HPDE6-E6E7 (cell line): ENCODE results near the gene AK1.

Experiments used
- DNase-seq: peaks from one replicate; pipeline ENCODE4 v3.0.0; 2011; ENCODE audit warnings: missing footprints; ENCODE audit errors: extremely low spot score

AK1 gene

GRCh38 chr9:127909839-127910273, 32.4 kb upstream of the AK1 start:
- DNase-seq = no peak

- DNase-seq = no peak
Observed at GRCh38 chr9:127908660-127908926, 31.1 kb upstream of the AK1 start.

- no peak for DNase-seq
Observed at GRCh38 chr9:127907867-127908659, 30.6 kb upstream of the AK1 start.

- no peak for DNase-seq
Observed at GRCh38 chr9:127905788-127906191, 28.3 kb upstream of the AK1 start.

- no peak for DNase-seq
Observed at GRCh38 chr9:127905004-127905728, 27.7 kb upstream of the AK1 start.

- DNase-seq = no peak
Observed at GRCh38 chr9:127904561-127905003, 27.1 kb upstream of the AK1 start.

- no peak for DNase-seq
Observed at GRCh38 chr9:127903557-127904475, 26.3 kb upstream of the AK1 start.

GRCh38 chr9:127899128-127899943, 21.9 kb upstream of the AK1 start, which contains the start of gene ST6GALNAC6:
TSS of gene ST6GALNAC6 (minus strand) at chr9:127899603. CDS start at chr9:127897981, 1,622 bp downstream.
- peak; percentile 86 for DNase-seq

GRCh38 chr9:127898433-127899127, 21.1 kb upstream of the AK1 start:
- no peak for DNase-seq

- no peak for DNase-seq
Observed at GRCh38 chr9:127897193-127897692, 19.8 kb upstream of the AK1 start.

GRCh38 chr9:127896395-127897192, 19.1 kb upstream of the AK1 start:
- DNase-seq = no peak

- DNase-seq = no peak
Observed at GRCh38 chr9:127895811-127896210, 18.3 kb upstream of the AK1 start.

GRCh38 chr9:127893392-127893791, 15.9 kb upstream of the AK1 start:
- DNase-seq = no peak

- no peak for DNase-seq
Observed at GRCh38 chr9:127892831-127893230, 15.4 kb upstream of the AK1 start.

GRCh38 chr9:127890053-127890452, 12.6 kb upstream of the AK1 start:
- no peak for DNase-seq

- no peak for DNase-seq
Observed at GRCh38 chr9:127887792-127888191, 10.3 kb upstream of the AK1 start.

- no peak for DNase-seq
Observed at GRCh38 chr9:127886401-127886972, 9.0 kb upstream of the AK1 start.

GRCh38 chr9:127885508-127886281, 8.2 kb upstream of the AK1 start:
- no peak for DNase-seq
